Colonic mucosa (tissue), 4 donors: Measurements from ENCODE around the gene LRP11. TPM values are rescaled to one million over a fixed set of nuclear protein-coding genes. Genes with fewer than 3 reads are reported as not detected.

Source experiments
- DNase-seq: peaks from one replicate; pipeline ENCODE4 v3.0.0-alpha.2; 2020
- H3K27ac ChIP-seq: fragments of 200-600 bp; one replicate; pipeline ENCODE4 v1.8.0; 2021
- H3K27me3 ChIP-seq: fragments of 200-600 bp; one replicate; pipeline ENCODE4 v1.8.0; 2021
- H3K36me3 ChIP-seq: fragments of 200-600 bp; one replicate; pipeline ENCODE4 v1.8.0; 2021
- H3K4me1 ChIP-seq: fragments of 200-600 bp; one replicate; pipeline ENCODE4 v1.8.0; 2021; ENCODE audit warnings: mild to moderate bottlenecking
- H3K4me3 ChIP-seq: fragments of 200-600 bp; one replicate; pipeline ENCODE4 v1.8.0; 2021
- H3K9ac ChIP-seq, 2 donors: one replicate each; pipeline ENCODE4 v1.7.0; 2013; ENCODE audit warnings: control low read depth in 2 of 2, low read depth in 2 of 2, low read length in 2 of 2
- H3K9me3 ChIP-seq: fragments of 200-600 bp; one replicate; pipeline ENCODE4 v1.8.0; 2021
- CTCF ChIP-seq: fragments of 200-600 bp; IDR thresholded peaks from one replicate; pipeline ENCODE4 v1.8.0; 2022; ENCODE audit warnings: antibody characterized with exemption, mild to moderate bottlenecking
- intact Hi-C: fragments of 100-400 bp; cut with DNase I; formaldehyde crosslinking; loops from one replicate; pipeline ENCODE4 v1.14.1; 2022
- total RNA-seq, 2 donors: library from RNA; stranded (reverse); fragmentation: NEBNext Ultra II Directional in 1 of 2; extraction: Animal tissue kit (Norgen Biotek cat#: 25700) in 1 of 2; gene quantifications; one replicate each; pipeline ENCODE4 v1.2.1, GENCODE V29; 2021
- donor health status: healthy.
- donor health status: DM: no; HTN: no; CAD: no.
- donor health status: DM: no; HTN: no; CAD: no.

Gene LRP11
- total RNA-seq, 2 donors from 2014 or later, result 24.8 to 39.4 TPM

GRCh38 chr6:149872233-149872632 is 8.1 kb upstream of the LRP11 start:
- H3K9ac ChIP-seq, result no peak overlapping the region
- DNase-seq, result no peak
- H3K9me3 ChIP-seq, result no peaks in the 10 kb centered on the region
- no peaks in the 10 kb centered on the region for H3K4me1 ChIP-seq
- H3K27ac ChIP-seq, result no peak overlapping the region
- no peak for TF ChIP-seq CTCF
- intact Hi-C loops, result no loop called here
- H3K4me3 ChIP-seq, result no peak overlapping the region
- H3K36me3 ChIP-seq, result no peaks in the 10 kb centered on the region
- H3K27me3 ChIP-seq, result no peaks in the 10 kb centered on the region

GRCh38 chr6:149871182-149871581 is 7.0 kb upstream of the LRP11 start:
- H3K27ac ChIP-seq, result no peak overlapping the region
- no peak for DNase-seq
- intact Hi-C loops, result no loop called here
- no peaks in the 10 kb centered on the region for H3K9me3 ChIP-seq
- H3K4me1 ChIP-seq, result no peaks in the 10 kb centered on the region
- no peaks in the 10 kb centered on the region for H3K36me3 ChIP-seq
- H3K4me3 ChIP-seq, result no peak overlapping the region
- no peaks in the 10 kb centered on the region for H3K27me3 ChIP-seq
- no peak overlapping the region for H3K9ac ChIP-seq
- TF ChIP-seq CTCF, result no peak

- Histone ChIP-seq H3K27ac (no peak overlapping the region), H3K4me1 (no peaks in the 10 kb centered on the region), H3K4me3 (no peak overlapping the region), H3K9ac (no peak overlapping the region), H3K27me3 (no peaks in the 10 kb centered on the region), H3K36me3 (no peaks in the 10 kb centered on the region), H3K9me3 (no peaks in the 10 kb centered on the region)
- TF ChIP-seq CTCF, result no peak
- DNase-seq, result no peak
- intact Hi-C loops, result no loop called here
These were observed 5.2 kb upstream of the LRP11 start for GRCh38 chr6:149869275-149869892.

- no peak overlapping the region for H3K4me3 ChIP-seq
- no peaks in the 10 kb centered on the region for H3K27me3 ChIP-seq
- peak; percentile 7 for DNase-seq
- intact Hi-C loops, result no loop called here
- no peaks in the 10 kb centered on the region for H3K4me1 ChIP-seq
- no peaks in the 10 kb centered on the region for H3K36me3 ChIP-seq
- TF ChIP-seq CTCF, result no peak
- no peak overlapping the region for H3K27ac ChIP-seq
- no peak overlapping the region for H3K9ac ChIP-seq
- H3K9me3 ChIP-seq, result no peaks in the 10 kb centered on the region
These were observed 3.9 kb upstream of the LRP11 start for GRCh38 chr6:149867876-149868640.

GRCh38 chr6:149864578-149865535 is 698 bp upstream of the LRP11 start:
- DNase-seq, result peak; percentile 53
- Histone ChIP-seq H3K9ac (peak overlapping the region; percentile 60 to 68), H3K4me1 (no peaks in the 10 kb centered on the region)

More at GRCh38 chr6:149864578-149865535, 698 bp upstream of the LRP11 start:
- H3K9me3 ChIP-seq, result no peaks in the 10 kb centered on the region
- H3K27me3 ChIP-seq, result no peaks in the 10 kb centered on the region
- TF ChIP-seq CTCF, result peak; percentile 34
- intact Hi-C loops, result loop anchor here (2.0 kb wide), 1 partner anchor 30 kb away; no protein-coding TSS in a partner anchor
- H3K4me3 ChIP-seq, result peak overlapping the region; percentile 64
- H3K36me3 ChIP-seq, result no peaks in the 10 kb centered on the region
- H3K27ac ChIP-seq, result peak overlapping the region; percentile 92
